Esophagus squamous epithelium (tissue), 4 donors: ENCODE results near the gene SMAD7.

ENCODE experiments used
- POLR2A ChIP-seq, 4 donors: fragments of 450-650 bp; IDR thresholded peaks; one replicate each; pipeline ENCODE4 v1.6.1; 2017; ENCODE audit warnings: antibody characterized with exemption in 4 of 4, mild to moderate bottlenecking in 4 of 4, moderate library complexity in 3 of 4
- TF ChIP-seq, protein P1 (sequence below), 6 experiments: fragments of 450-650 bp in 4 of 6; fragments of 200-600 bp in 2 of 6; sonication (generic) in 2 of 6; IDR thresholded peaks; one replicate each; pipeline ENCODE4 v1.5.1; 2016 to 2019; ENCODE audit warnings: antibody characterized with exemption in 6 of 6, mild to moderate bottlenecking in 4 of 6, moderate library complexity in 4 of 6

- TF ChIP-seq, protein P1, sequence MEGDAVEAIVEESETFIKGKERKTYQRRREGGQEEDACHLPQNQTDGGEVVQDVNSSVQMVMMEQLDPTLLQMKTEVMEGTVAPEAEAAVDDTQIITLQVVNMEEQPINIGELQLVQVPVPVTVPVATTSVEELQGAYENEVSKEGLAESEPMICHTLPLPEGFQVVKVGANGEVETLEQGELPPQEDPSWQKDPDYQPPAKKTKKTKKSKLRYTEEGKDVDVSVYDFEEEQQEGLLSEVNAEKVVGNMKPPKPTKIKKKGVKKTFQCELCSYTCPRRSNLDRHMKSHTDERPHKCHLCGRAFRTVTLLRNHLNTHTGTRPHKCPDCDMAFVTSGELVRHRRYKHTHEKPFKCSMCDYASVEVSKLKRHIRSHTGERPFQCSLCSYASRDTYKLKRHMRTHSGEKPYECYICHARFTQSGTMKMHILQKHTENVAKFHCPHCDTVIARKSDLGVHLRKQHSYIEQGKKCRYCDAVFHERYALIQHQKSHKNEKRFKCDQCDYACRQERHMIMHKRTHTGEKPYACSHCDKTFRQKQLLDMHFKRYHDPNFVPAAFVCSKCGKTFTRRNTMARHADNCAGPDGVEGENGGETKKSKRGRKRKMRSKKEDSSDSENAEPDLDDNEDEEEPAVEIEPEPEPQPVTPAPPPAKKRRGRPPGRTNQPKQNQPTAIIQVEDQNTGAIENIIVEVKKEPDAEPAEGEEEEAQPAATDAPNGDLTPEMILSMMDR (IDR thresholded peaks at IDR 0.05), result no peak
- TF ChIP-seq POLR2A (IDR thresholded peaks at IDR 0.05), result no peak
These were observed at the start of gene SMAD7 for GRCh38 chr18:48950536-48951447.
